NOMO-1 treated with DMSO at 0.1 percent for 48 hours (cell line): ENCODE measurements around the gene NPAS2.
A peak's percentile ranks its signal among the peaks of the same experiment; 100 is the strongest.

ENCODE experiments used
- DNase-seq: peaks from one replicate; lab custom pipeline; 2025; ENCODE audit not compliant: unreplicated experiment; lab: John Stamatoyannopoulos, UW

The NPAS2 gene, protein sequence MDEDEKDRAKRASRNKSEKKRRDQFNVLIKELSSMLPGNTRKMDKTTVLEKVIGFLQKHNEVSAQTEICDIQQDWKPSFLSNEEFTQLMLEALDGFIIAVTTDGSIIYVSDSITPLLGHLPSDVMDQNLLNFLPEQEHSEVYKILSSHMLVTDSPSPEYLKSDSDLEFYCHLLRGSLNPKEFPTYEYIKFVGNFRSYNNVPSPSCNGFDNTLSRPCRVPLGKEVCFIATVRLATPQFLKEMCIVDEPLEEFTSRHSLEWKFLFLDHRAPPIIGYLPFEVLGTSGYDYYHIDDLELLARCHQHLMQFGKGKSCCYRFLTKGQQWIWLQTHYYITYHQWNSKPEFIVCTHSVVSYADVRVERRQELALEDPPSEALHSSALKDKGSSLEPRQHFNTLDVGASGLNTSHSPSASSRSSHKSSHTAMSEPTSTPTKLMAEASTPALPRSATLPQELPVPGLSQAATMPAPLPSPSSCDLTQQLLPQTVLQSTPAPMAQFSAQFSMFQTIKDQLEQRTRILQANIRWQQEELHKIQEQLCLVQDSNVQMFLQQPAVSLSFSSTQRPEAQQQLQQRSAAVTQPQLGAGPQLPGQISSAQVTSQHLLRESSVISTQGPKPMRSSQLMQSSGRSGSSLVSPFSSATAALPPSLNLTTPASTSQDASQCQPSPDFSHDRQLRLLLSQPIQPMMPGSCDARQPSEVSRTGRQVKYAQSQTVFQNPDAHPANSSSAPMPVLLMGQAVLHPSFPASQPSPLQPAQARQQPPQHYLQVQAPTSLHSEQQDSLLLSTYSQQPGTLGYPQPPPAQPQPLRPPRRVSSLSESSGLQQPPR

DNA sequence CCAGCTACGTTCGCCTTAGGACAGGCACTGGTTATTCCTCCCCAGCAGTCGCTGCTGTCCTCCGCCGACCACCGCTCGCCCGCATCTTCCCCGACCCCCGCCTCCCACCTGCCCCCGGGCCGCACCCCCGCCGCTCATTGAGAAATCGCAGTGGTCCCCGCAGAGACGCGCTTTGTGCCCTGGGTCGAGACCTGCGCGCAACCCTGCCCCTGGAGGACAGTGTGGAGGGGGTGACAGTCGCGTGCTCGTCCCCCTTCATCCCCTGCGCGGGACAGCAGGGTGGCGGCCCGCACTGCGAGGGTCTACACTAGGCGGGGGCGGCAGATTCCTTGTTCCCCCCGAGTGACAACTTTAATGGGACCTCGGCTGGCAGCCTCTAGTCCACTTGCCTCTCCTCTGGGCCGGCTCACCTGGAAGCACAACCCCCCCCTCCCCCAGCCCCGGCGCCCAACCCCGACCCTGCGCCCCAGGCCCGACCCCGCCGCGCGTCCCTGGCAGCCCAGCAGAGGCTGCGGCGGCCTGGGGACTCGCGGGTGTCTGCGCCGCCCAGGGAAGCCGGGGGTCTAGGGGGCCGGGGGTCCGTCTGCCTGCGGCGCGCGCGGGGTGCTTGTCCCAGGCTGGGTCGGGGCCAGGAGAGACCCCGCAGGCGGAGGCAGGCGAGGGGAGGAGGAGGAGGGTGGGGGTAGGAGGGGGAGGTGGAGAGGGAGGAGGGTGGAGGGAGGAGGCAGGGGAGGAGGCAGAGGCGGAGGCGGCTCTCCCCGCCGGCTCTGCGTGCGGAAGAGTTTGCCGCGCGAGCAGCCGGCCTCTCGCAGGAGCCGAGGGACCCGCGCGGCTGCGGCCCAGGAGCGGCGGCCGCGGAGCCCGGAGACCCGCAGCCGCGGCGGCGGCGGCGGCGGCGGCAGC is at the start of gene NPAS2:
Gene NPAS2 (plus strand): TSS at position 770 of the 903 bp plus-strand sequence. CDS start 84,616 bp downstream, outside the sequence.
- no peak for DNase-seq

DNA sequence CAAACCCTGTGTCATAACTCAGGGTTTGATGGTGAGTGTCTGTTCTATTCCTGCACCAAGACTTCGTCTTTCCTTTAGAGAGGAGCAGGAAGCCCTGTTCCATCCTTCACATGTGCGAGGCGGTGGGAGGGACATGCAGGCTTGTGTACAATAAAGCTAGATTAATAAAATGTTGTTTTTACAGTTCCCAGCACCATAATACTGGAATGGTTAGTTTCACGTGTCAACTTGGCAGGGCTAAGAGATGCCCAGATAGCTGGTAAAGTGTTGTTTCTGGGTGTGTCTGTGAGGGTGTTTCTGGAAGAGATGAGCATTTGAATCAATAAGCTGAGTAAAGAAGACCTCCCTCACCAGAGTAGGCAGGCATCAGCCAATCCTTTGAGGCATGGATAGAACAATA is 48.8 kb upstream of the NPAS2 start:
- DNase-seq = no peak

- DNase-seq = no peak
Measured at GRCh38 chr2:100773538-100773937, 46.4 kb upstream of the NPAS2 start.

GRCh38 chr2:100776445-100776844 is 43.5 kb upstream of the NPAS2 start:
- no peak for DNase-seq

GRCh38 chr2:100778637-100779450 is 41.1 kb upstream of the NPAS2 start:
- no peak for DNase-seq

DNA sequence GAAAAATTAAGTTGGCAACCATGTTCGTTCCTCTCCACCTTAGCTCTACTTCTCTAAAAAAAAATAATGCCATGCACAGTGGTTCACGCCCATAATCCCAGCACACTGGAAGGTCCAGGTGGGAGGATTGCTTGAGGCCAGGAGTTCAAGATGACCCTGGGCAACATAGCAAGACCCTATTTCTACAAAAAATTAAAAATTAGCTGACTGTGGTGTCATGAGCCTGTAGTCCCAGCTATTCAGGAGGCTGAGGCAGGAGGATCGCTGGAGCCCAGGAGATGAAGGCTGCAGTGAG is 40.1 kb upstream of the NPAS2 start:
- no peak for DNase-seq

DNA sequence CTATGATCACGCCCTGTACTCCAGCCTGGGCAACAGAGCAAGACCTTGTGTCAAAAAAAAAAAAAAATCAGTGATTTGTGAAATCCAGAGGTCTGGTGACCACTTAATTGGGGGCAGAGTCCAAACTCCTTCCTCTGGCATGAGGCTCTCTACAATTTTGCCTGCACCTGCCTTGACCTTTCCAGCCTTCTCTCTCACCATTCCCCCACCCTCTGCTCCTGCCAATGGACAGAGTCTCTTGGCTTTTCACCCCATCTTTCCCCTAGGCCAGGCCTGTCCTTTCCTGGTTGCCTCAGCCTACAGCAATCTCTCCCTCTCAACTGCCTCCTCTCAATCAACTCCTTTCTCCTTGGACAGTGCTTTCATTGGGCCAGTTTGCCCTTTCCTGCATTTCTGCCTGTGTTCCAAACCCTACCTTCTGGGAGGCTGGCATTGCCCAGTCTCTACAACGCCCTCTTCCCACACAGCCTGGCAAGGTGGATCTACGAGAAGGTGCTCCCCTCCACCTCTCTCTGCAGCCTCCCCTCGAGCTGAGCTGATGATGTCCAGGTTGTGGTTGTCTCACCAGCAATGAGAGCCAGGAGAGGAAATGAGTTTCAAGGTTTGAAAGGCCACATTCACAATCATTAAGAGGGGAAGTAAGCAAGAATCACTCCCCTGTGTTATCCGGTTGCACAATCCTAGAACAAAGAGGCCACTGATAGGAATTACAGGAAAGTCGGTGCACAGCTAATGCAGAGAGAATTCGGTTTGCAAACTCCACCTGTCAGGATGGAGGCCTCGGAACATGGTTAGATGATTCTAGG is 39.5 kb upstream of the NPAS2 start:
- peak; percentile 89 for DNase-seq

- no peak for DNase-seq
Measured at GRCh38 chr2:100781009-100781325, 39.0 kb upstream of the NPAS2 start.

DNA sequence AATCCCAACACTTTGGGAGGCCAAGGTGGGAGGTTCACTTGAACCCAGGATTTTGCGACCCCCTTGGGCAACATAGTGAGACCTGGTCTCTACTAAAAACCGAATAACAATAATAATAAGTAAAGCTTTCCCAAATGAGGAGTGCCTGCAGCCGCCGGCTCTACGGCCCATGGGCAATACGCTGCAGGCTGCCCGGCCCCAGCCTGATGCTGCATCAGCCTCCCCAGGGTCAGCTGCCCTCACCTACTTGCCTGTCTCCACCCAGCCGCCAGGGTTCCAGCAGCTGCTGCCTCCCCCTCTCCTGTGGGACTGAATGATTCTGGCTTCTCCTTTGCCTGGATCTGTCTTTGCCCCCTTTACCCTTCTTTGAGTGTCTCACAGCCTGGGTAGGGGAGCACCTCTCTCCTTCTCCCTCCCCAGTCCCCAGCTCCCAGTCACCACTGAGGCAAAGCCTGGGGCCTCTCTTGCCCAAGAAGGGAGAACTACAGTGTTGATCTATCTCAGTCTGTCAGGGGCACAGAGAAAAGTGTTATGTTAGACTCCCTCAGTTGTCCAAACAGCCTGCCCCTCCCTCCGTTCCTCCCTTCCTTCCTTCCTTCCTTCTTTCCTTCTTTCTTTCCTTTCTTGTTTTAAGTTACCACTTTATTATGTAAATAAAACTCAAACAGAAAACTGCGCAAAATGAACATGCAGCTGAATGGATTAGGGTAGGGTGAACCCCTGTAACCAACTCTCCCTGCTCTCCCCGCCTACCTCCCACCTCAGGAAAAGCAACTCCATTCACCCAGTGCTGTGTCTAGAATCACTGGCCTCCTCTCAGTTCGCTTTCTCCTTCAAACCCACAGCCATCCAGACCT is 38.2 kb upstream of the NPAS2 start:
- no peak for DNase-seq

- DNase-seq = no peak
Measured at GRCh38 chr2:100782380-100782878, 37.5 kb upstream of the NPAS2 start.

DNA sequence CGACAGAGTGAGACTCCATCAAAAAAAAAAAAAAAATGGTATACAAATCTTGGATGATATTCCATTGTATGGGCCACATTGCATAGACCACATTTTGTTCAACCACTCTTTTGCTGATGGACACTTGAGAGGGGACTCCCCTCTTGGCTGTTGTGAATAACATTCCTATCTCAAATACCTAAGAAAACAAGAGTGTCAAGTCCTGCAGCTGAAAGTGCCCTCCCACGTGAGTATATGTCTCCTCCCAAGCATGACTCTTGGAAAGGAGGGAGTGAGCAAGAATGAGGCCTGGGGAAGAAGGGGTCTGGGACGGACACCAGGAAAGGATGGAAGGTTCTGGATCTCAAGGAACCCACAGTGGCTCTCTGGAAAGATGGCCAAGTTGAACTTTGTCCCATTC is 36.0 kb upstream of the NPAS2 start:
- no peak for DNase-seq

GRCh38 chr2:100784681-100785080 is 35.3 kb upstream of the NPAS2 start:
- no peak for DNase-seq

DNA sequence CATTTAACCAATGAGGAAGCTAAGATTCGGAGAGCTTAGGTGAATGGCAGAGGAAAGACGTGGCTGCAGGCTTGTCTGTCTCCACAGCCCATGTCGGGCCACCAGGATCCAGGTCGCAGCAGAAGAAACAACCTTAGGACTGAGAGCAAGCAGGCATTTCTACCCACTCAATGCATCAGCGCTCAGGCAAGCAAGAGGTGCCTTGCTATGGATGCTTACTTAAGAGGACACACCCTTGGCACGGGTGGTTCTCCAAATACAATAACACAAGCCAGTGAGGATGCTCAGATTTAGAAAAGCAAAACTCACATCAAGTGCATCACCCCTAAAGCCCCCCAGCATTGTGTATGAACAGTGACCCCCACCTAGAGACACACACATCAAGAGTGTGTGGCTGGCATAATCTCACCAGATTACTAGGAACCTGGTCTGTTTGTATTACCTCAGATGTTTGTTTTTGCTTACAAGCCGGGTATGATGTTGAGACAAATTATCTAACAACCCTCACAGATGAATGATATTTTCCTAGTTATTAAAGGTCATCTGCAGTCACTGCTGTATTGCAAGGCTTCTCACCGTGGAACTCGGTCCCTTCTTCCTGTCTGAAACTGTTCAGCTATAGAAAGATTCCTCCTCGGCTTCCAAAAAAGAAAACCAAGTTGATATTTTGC is 34.2 kb upstream of the NPAS2 start:
- no peak for DNase-seq

- no peak for DNase-seq
Measured at GRCh38 chr2:100786297-100786658, 33.7 kb upstream of the NPAS2 start.

GRCh38 chr2:100786985-100787384 is 33.0 kb upstream of the NPAS2 start:
- DNase-seq = no peak

DNA sequence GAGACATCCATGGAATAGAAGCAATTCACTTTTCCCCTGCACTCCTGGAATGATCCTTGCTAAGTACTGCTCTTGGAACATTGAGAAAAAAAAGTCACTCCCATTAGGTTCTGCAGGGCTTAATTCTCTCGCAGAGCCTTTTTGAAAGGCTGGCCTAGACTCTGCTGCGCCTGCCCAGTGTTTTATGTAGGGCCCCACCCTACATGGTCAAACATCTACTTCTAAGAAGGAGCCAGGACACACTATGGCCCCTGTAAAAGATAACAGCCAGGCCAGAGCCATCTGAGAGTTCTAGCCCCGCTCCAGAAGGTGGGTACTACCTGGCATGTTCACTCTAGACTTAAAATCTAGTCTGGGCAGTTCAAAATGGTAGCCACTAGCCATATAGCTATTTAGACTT is 30.6 kb upstream of the NPAS2 start:
- DNase-seq = no peak

DNA sequence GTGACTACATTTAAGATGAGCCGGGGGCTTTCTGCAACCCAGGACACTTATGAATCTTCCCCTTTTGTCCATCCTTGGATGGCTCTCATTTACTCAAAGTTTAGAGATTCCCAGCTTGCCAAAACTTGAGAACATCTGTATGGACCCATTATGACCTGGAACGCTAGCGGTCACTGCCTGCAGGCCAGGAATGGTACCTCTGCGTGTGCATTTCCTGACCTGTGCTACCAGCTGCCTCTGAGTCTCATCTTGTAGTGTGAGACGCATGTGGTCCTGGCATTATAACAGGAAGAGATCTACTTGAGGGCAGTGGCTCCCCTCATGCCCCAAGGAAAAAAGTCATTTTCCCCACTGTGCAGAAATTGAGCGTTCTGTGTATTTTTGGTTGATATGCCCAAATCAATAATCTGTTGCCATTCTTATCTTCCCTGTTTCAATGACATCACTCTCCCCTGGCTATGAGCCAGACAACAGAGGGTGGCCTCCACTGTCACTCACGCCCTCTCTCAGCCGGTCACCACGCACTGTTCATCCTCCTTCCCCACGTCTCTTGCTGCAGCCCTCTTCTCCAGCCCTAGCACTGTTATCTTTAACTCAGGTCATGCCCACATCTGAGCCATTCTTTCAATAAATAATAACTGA is 28.5 kb upstream of the NPAS2 start:
- DNase-seq = no peak

- DNase-seq = no peak
Measured at GRCh38 chr2:100791936-100792308, 28.0 kb upstream of the NPAS2 start.
